ENCODE results near the gene DENND4C.

The DENND4C gene

GRCh38 chr9:19281801-19282200 is 51.3 kb downstream of the DENND4C start:
- no peak for TF ChIP-seq ZFX (IDR thresholded peaks at IDR 0.05; ENCODE audit: borderline replicate concordance)
- TF ChIP-seq CTCF (IDR thresholded peaks at IDR 0.05) = no peak
- H3K27ac ChIP-seq = no peak overlapping the region

- no peak overlapping the region for H3K27ac ChIP-seq
- TF ChIP-seq ZFX (IDR thresholded peaks at IDR 0.05; ENCODE audit: borderline replicate concordance) (no peak), CTCF (IDR thresholded peaks at IDR 0.05) (no peak)
Measured at GRCh38 chr9:19283072-19283710, 52.7 kb downstream of the DENND4C start.

GRCh38 chr9:19284729-19285128 is 54.2 kb downstream of the DENND4C start:
- no peak overlapping the region for H3K27ac ChIP-seq
- TF ChIP-seq CTCF (IDR thresholded peaks at IDR 0.05) (no peak), ZFX (IDR thresholded peaks at IDR 0.05; ENCODE audit: borderline replicate concordance) (no peak)

GRCh38 chr9:19286634-19287188 is 56.2 kb downstream of the DENND4C start:
- TF ChIP-seq ZFX (IDR thresholded peaks at IDR 0.05; ENCODE audit: borderline replicate concordance) (no peak), CTCF (IDR thresholded peaks at IDR 0.05) (no peak)
- H3K27ac ChIP-seq = no peak overlapping the region

GRCh38 chr9:19288081-19288480 is 57.6 kb downstream of the DENND4C start:
- TF ChIP-seq CTCF (IDR thresholded peaks at IDR 0.05) = no peak
- TF ChIP-seq ZFX (IDR thresholded peaks at IDR 0.05; ENCODE audit: borderline replicate concordance) = no peak
- H3K27ac ChIP-seq = no peak overlapping the region

- no peak overlapping the region for H3K27ac ChIP-seq
- TF ChIP-seq CTCF (IDR thresholded peaks at IDR 0.05) (no peak), ZFX (IDR thresholded peaks at IDR 0.05; ENCODE audit: borderline replicate concordance) (no peak)
Measured at GRCh38 chr9:19290103-19290502, 59.6 kb downstream of the DENND4C start.

- no peak overlapping the region for H3K27ac ChIP-seq
- TF ChIP-seq ZFX (IDR thresholded peaks at IDR 0.05; ENCODE audit: borderline replicate concordance) (no peak), CTCF (IDR thresholded peaks at IDR 0.05) (no peak)
Measured at GRCh38 chr9:19294219-19294618, 63.7 kb downstream of the DENND4C start.

Measured in 22Rv1 (cell line).